Measurements from ENCODE around the gene LRIG1.

DNA sequence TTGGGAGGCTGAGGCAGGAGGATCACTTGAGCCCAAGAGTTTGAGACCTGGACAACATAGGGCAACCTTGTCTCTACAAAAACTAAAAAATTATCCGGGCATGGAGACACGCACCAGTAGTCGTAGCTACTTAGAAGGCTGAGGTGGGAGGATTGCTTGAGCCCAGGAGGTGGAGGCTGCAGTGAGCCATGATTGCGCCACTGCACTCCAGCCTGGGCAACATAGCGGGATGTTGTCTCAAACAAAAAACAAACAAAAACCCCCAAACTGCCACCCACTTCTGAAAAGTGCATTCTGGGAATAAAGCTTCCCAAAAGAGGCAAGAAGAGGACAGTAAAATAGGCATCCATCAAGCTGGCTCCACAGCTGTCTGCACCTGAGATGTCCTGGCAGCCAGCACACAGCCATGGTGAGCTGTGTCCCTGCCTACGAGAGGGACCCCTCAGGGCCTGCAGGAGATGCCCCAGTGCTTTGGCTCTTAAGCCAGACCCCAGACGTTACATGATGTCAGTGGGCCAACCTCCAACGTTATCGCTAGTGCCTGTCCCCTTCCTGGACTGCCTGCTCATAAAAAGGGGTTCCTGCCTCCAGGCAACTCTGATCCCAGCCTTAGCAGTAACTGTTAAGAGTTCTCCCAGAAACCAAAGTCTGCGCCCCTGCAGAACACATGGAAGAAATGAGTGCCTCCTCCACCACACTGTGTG, 101.1 kb downstream of the LRIG1 start:
- TF ChIP-seq CTCF (IDR thresholded peaks at IDR 0.05; ENCODE audit: poor library complexity) (no peak), EZH2phosphoT487 (IDR thresholded peaks at IDR 0.05; ENCODE audit: low read depth, severe bottlenecking, unreplicated experiment) (no peak), EZH2 (IDR thresholded peaks at IDR 0.05; ENCODE audit: borderline replicate concordance) (no peak)
